HG02938 (cell line): ENCODE measurements around the gene FBXO41.

Source experiments
- ATAC-seq: cut with Tn5 transposase; IDR thresholded peaks from one replicate; pipeline ENCODE4 v1.9.1; 2021; ENCODE audit warnings: mild to moderate bottlenecking, moderate library complexity; ENCODE audit not compliant: unreplicated experiment

The FBXO41 gene

GRCh38 chr2:73289304-73289703 lies 5.0 kb upstream of the FBXO41 start:
- no peak for ATAC-seq

GRCh38 chr2:73286134-73286655 lies 1.9 kb upstream of the FBXO41 start:
- no peak for ATAC-seq

- ATAC-seq = peak; percentile 58
Observed at GRCh38 chr2:73285159-73285739, 971 bp upstream of the FBXO41 start.

- peak; percentile 23 for ATAC-seq
Observed at GRCh38 chr2:73283545-73284295, 558 bp downstream of the FBXO41 start.

GRCh38 chr2:73282924-73283544 lies 1.2 kb downstream of the FBXO41 start:
- no peak for ATAC-seq

- no peak for ATAC-seq
Observed at GRCh38 chr2:73281244-73281643, 3.0 kb downstream of the FBXO41 start.

GRCh38 chr2:73279852-73280251 lies 4.4 kb downstream of the FBXO41 start:
- no peak for ATAC-seq

GRCh38 chr2:73272270-73272669 lies 12.0 kb downstream of the FBXO41 start:
- ATAC-seq = no peak

- ATAC-seq = no peak
Observed at GRCh38 chr2:73269686-73270465, 14.4 kb downstream of the FBXO41 start.

GRCh38 chr2:73268830-73269685 lies 15.2 kb downstream of the FBXO41 start:
- ATAC-seq = no peak

GRCh38 chr2:73268366-73268829 lies 15.9 kb downstream of the FBXO41 start:
- no peak for ATAC-seq

- ATAC-seq = no peak
Observed at GRCh38 chr2:73267008-73267407, 17.3 kb downstream of the FBXO41 start.

GRCh38 chr2:73266061-73266901 lies 18.0 kb downstream of the FBXO41 start:
- ATAC-seq = no peak

GRCh38 chr2:73265298-73266060 lies 18.8 kb downstream of the FBXO41 start:
- ATAC-seq = no peak

- no peak for ATAC-seq
Observed at GRCh38 chr2:73264783-73265182, 19.5 kb downstream of the FBXO41 start.

- ATAC-seq = no peak
Observed at GRCh38 chr2:73264332-73264606, 20.0 kb downstream of the FBXO41 start.

GRCh38 chr2:73263540-73264331 lies 20.5 kb downstream of the FBXO41 start:
- no peak for ATAC-seq
